Myocyte (in vitro differentiated cells): ENCODE measurements around the gene SEMA3F. TPM values are rescaled to one million over a fixed set of nuclear protein-coding genes. Genes with fewer than 3 reads are reported as not detected.
A peak's percentile ranks its signal among the peaks of the same experiment; 100 is the strongest.

Experiments used
- DNase-seq: peaks from one replicate; pipeline ENCODE4 v3.0.0-alpha.2; 2012; ENCODE audit warnings: low read depth
- microRNA counts: library from miRNA; unstranded; fragments of <30 nt; microRNA quantifications from one replicate; lab custom pipeline; 2016
- microRNA-seq: library from miRNA; unstranded; fragments of <30 nt; microRNA quantifications from one replicate; pipeline ENCODE4, GENCODE V29; 2016
- total RNA-seq: library from RNA; depleted of rRNA; stranded (reverse); fragments of >200 nt; gene quantifications from 2 replicates; pipeline ENCODE4 v1.2.3, GENCODE V29; 2014

The SEMA3F gene
- total RNA-seq, 1 donor from 2014 or later: 0.51 TPM

DNA sequence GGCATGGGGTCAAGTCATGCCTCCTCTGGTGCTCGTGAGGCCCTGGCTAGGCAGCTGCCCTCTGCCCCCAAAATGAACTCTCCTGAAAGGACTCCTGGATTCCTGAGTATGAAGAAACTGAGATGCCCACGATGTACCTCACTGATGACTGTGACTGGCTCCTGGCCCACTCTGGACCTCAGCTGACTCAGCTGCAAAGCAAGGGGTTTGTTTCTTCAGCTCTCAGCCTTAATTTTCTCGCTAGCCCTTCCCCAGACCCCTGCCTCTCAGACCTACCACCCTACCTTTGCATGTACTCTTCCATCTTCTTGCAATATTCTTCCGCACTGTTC is 75.6 kb downstream of the SEMA3F start:
- no peak for DNase-seq

DNA sequence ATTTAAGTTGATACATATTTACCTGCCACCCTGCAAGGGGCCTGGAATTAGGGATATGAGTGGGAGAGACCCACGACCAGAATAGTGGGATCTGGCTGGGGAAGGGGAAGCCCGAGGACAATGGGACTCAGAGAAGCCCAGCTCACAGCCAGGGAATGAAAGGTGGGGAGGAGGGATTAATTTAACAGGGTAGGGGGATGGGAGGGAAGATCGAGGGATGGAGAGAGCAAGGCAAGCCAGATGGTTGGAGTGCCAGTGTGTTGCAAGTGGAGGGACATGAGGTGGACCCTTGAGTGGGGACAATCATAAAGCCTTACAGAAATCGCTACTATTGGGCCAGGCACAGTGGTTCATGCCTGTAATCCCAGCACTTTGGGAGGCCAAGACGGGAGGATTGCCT is 76.5 kb downstream of the SEMA3F start:
- DNase-seq: no peak

- DNase-seq: no peak
Measured at GRCh38 chr3:50232303-50232702, 77.2 kb downstream of the SEMA3F start.

DNA sequence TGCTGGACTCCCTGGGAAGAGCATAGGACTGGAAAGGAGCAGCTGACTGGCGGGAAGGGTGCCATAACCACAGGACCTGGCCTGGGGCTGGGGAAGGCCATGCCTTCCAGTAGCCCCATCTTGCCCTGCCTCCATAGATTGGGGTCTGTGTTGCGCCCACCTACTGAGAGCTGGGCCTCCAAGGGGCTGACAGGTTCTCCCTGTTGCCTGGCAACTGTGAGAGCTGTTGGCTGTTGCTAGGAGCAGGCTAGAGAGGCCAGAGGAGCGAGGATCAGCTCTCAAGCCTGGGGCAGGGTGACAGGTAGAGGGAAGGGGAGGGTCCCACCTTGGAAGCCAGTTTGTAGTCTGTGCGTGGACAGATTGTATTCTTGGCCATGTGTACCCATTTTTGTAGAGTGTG is 78.1 kb downstream of the SEMA3F start:
- DNase-seq: no peak

GRCh38 chr3:50235716-50236483 is 80.8 kb downstream of the SEMA3F start, which contains the start of gene GNAI2:
Gene GNAI2, plus strand, starts transcription at chr3:50236204. Its CDS starts 132 bp downstream, at chr3:50236336.
- peak; percentile 99 for DNase-seq

DNA sequence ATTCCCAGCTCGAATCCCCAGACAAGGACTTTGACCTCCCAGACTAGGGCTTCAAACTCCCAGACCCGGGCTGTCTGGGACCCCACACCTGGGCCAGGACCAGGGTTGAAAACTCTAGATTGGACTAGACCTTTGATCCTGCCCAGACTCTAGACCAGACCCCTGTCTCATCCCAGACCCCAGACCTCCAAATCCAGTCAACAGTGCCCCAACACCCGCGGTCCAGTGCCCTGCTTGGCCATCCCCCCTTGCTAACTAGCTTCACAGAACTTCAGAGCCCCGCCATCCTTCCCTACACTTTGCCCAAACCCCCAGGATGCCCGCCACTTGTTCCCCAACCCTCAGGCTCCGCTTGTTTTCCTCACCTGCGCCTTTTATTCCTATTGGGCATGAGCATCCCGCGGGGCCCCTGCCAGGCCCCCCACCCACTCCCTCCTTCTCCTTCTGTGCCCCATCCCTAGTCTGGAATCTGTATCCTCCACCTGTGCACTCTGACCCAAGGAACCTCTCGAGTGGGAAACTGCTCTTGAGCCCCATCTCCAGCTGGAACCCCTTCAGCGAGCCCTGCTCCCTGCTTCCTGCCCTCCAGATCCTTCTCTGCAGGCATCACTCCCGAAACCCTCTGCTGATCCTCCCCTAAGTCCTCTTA is 81.5 kb downstream of the SEMA3F start:
- no peak for DNase-seq

DNA sequence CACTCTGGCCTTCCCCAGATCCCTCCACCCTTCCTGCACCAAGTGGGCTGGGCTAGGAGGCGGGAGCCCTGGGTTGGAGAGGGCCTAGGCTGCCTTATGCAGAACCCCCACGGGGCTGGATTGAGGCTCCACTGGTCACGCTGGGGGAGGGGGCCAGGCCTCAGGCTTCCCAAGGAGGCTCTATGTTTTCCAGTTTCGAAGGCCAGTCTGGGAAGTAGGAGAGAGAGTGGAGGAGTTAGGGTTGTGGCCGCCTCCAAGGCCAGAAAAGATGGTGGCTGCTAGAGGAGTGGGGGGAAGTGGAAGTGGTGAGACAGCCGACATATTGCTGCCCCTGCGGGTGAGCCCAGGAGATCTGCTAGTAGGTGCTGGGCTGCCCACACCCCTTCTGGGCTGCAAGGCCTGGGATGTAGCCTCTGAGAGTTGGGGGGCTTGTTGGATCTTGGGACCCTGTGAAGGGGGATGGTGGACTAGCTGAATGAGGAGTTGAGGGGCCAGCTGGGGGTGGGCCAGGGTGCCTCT is 82.1 kb downstream of the SEMA3F start:
- peak; percentile 48 for DNase-seq

GRCh38 chr3:50237754-50238548 is 82.8 kb downstream of the SEMA3F start:
- peak; percentile 78 for DNase-seq

- DNase-seq: peak; percentile 70
Measured at GRCh38 chr3:50238549-50239026, 83.5 kb downstream of the SEMA3F start.

MicroRNAs within 50 kb of the gene (microRNA counts, 767-probe panel; counts per million panel counts)
- microRNA hsa-miR-566 (lab: Ali Mortazavi, UCI): not detected

Small RNAs within 50 kb of the gene (microRNA-seq; reads per million reads assigned to microRNA genes)
- gene MIR566 (not detected), gene MIR5787 (not detected)

Other genes with a start within 250 kb of the SEMA3F start
- 14.7 and 19.8 TPM in 2 replicates for gene MON1A, start 225.5 kb upstream of the SEMA3F start, total RNA-seq
- gene RBM6, start 215.2 kb upstream of the SEMA3F start, total RNA-seq: 48.8 and 56.7 TPM in 2 replicates
- gene RBM5, start 66.4 kb upstream of the SEMA3F start, total RNA-seq: 158 and 160 TPM in 2 replicates
- 1.9 and 4.4 TPM in 2 replicates for gene GNAT1, start 36.3 kb downstream of the SEMA3F start, total RNA-seq
- gene SLC38A3, start 49.9 kb downstream of the SEMA3F start, total RNA-seq: 9.1 and 42.7 TPM in 2 replicates
- gene GNAI2, start 80.9 kb downstream of the SEMA3F start, total RNA-seq: 137 and 138 TPM in 2 replicates
- 8.3 and 14.0 TPM in 2 replicates for gene SEMA3B, start 113.8 kb downstream of the SEMA3F start, total RNA-seq
- gene LSMEM2, start 123.8 kb downstream of the SEMA3F start, total RNA-seq: 0.47 and 2.7 TPM in 2 replicates
- 99.0 and 99.1 TPM in 2 replicates for gene IFRD2, start 137.1 kb downstream of the SEMA3F start, total RNA-seq
- gene HYAL3, start 144.1 kb downstream of the SEMA3F start, total RNA-seq: 2.9 and 7.4 TPM in 2 replicates
- gene NAA80, start 144.1 kb downstream of the SEMA3F start, total RNA-seq: 16.7 and 20.1 TPM in 2 replicates
- gene HYAL1, start 148.2 kb downstream of the SEMA3F start, total RNA-seq: 0.26 and 0.56 TPM in 2 replicates
- gene HYAL2, start 167.4 kb downstream of the SEMA3F start, total RNA-seq: 81.0 and 91.1 TPM in 2 replicates
- 32.9 and 39.7 TPM in 2 replicates for gene TUSC2, start 172.9 kb downstream of the SEMA3F start, total RNA-seq
- gene RASSF1, start 185.5 kb downstream of the SEMA3F start, total RNA-seq: 9.0 and 16.2 TPM in 2 replicates
- gene ZMYND10, start 190.4 kb downstream of the SEMA3F start, total RNA-seq: 0.19 and 0.47 TPM in 2 replicates
- gene NPRL2, start 195.5 kb downstream of the SEMA3F start, total RNA-seq: 24.6 and 27.6 TPM in 2 replicates
- 16.7 and 25.2 TPM in 2 replicates for gene CYB561D2, start 195.5 kb downstream of the SEMA3F start, total RNA-seq
- 61.7 and 69.0 TPM in 2 replicates for gene TMEM115, start 204.2 kb downstream of the SEMA3F start, total RNA-seq